H1 (cell line): Measurements from ENCODE around the gene ATP8B3. TPM values are rescaled to one million over a fixed set of nuclear protein-coding genes. Genes with fewer than 3 reads are reported as not detected.

ENCODE experiments used
- CTCF ChIA-PET: fragments of 300-600 bp; sonication (Branson Sonifier 250); formaldehyde crosslinking; loops from one replicate; lab custom pipeline; 2021; ENCODE audit not compliant: partially characterized antibody; lab: Charles Lee
- POLR2A ChIA-PET: fragments of 300-600 bp; sonication (Branson Sonifier 250); formaldehyde crosslinking; loops from one replicate; lab custom pipeline; 2021; ENCODE audit warnings: inconsistent platforms; ENCODE audit not compliant: partially characterized antibody; lab: Charles Lee
- DNase-seq, 2 experiments: peaks; one replicate each; pipeline versions ENCODE4 v3.0.0 to v3.0.0-alpha.2; 2010 to 2022; ENCODE audit warnings: low spot score in 2 of 2, low read depth in 1 of 2, mixed read lengths in 1 of 2
- FAIRE-seq: peaks from 2 replicates; lab custom pipeline; 2011; peaks lifted over from hg19 to GRCh38; lab: Jason Lieb, UNC
- H2AFZ ChIP-seq: 2 replicates; pipeline ENCODE4 v1.8.1; 2012; ENCODE audit warnings: low read length, inconsistent platforms
- H2AK5ac ChIP-seq: 2 replicates; pipeline ENCODE4 v1.6.1; 2013; ENCODE audit warnings: low read depth, low read length
- H2BK120ac ChIP-seq: replicated peaks from 2 replicates; pipeline ENCODE3; 2013; ENCODE audit warnings: low read depth, low read length, inconsistent platforms
- H2BK12ac ChIP-seq: 2 replicates; pipeline ENCODE4 v1.6.1; 2013; ENCODE audit warnings: low read depth, low read length
- H2BK15ac ChIP-seq: 2 replicates; pipeline ENCODE4 v1.6.1; 2013; ENCODE audit warnings: low read length
- H2BK20ac ChIP-seq: 2 replicates; pipeline ENCODE4 v1.6.1; 2013; ENCODE audit warnings: low read length
- H2BK5ac ChIP-seq: 2 replicates; pipeline ENCODE4 v1.6.1; 2013; ENCODE audit warnings: low read depth, low read length
- H3K14ac ChIP-seq: 2 replicates; pipeline ENCODE4 v1.6.1; 2013; ENCODE audit warnings: inconsistent platforms; ENCODE audit not compliant: insufficient read length
- H3K18ac ChIP-seq: 2 replicates; pipeline ENCODE4 v1.6.1; 2013; ENCODE audit warnings: low read length; ENCODE audit errors: extremely low read depth
- H3K23ac ChIP-seq: 2 replicates; pipeline ENCODE4 v1.6.1; 2013; ENCODE audit warnings: inconsistent platforms; ENCODE audit not compliant: insufficient read length
- H3K23me2 ChIP-seq: 2 replicates; pipeline ENCODE4 v1.6.1; 2013; ENCODE audit warnings: low read depth, low read length
- H3K27ac ChIP-seq: 2 replicates; pipeline ENCODE4 v1.6.1; 2011; ENCODE audit warnings: low read depth, low read length, inconsistent platforms
- H3K27me3 ChIP-seq, 4 experiments: replicated peaks in 1 of 4; 1 replicate in 1 of 4; 2 replicates in 3 of 4; pipeline versions ENCODE4 v1.6.1 to v1.8.1; 2011 to 2013; ENCODE audit warnings: low read length in 3 of 4, mild to moderate bottlenecking in 3 of 4, inconsistent platforms in 2 of 4, mixed read lengths in 2 of 4, moderate library complexity in 1 of 4; ENCODE audit not compliant: control insufficient read depth in 3 of 4, insufficient read depth in 3 of 4; ENCODE audit errors: extremely low read depth in 1 of 4
- H3K36me3 ChIP-seq, 4 experiments: 2 replicates each; pipeline versions ENCODE4 v1.6.1 to v1.8.1; 2011 to 2013; ENCODE audit warnings: mild to moderate bottlenecking in 4 of 4, low read length in 3 of 4, moderate library complexity in 2 of 4, control low read depth in 1 of 4, inconsistent platforms in 1 of 4; ENCODE audit not compliant: insufficient read depth in 4 of 4, control insufficient read depth in 2 of 4
- H3K4ac ChIP-seq: replicated peaks from 2 replicates; pipeline ENCODE3; 2013; ENCODE audit warnings: low read length, low read depth, mixed read lengths, inconsistent platforms; ENCODE audit not compliant: insufficient read length
- H3K4me1 ChIP-seq, 4 experiments: replicated peaks in 1 of 4; 1 replicate in 1 of 4; 2 replicates in 3 of 4; pipeline versions ENCODE4 v1.6.1 to v1.8.1; 2011 to 2013; ENCODE audit warnings: low read length in 3 of 4, inconsistent platforms in 2 of 4, mixed read lengths in 1 of 4; ENCODE audit not compliant: insufficient read depth in 4 of 4, control insufficient read depth in 3 of 4
- H3K4me2 ChIP-seq, 2 experiments: 2 replicates each; pipeline versions ENCODE4 v1.6.1 to v1.8.1; 2011 to 2013; ENCODE audit warnings: low read depth in 2 of 2, low read length in 2 of 2, control low read depth in 1 of 2, inconsistent platforms in 1 of 2, mild to moderate bottlenecking in 1 of 2; ENCODE audit not compliant: insufficient read depth in 1 of 2
- H3K4me3 ChIP-seq, 4 experiments: fragments of 200-600, 300-600 bp in 1 of 4; sonication (generic), shearing (Covaris generic), sonication (Bioruptor Twin) in 1 of 4; 2 replicates each; pipeline versions ENCODE4 v1.5.1 to v1.8.1; 2011 to 2016; ENCODE audit warnings: low read length in 4 of 4, low read depth in 3 of 4, control low read depth in 2 of 4, inconsistent platforms in 2 of 4, mild to moderate bottlenecking in 2 of 4, mixed read lengths in 1 of 4, moderate library complexity in 1 of 4; ENCODE audit not compliant: insufficient read depth in 2 of 4; ENCODE audit errors: extremely low read depth in 1 of 4
- H3K56ac ChIP-seq: replicated peaks from 2 replicates; pipeline ENCODE3; 2013; ENCODE audit warnings: low read depth, mild to moderate bottlenecking, mixed read lengths, low read length, inconsistent platforms; ENCODE audit not compliant: insufficient read length
- H3K79me1 ChIP-seq: 2 replicates; pipeline ENCODE4 v1.6.1; 2013; ENCODE audit warnings: low read depth, low read length, control low read depth
- H3K79me2 ChIP-seq, 2 experiments: 2 replicates each; pipeline versions ENCODE4 v1.6.1 to v1.8.1; 2012 to 2013; ENCODE audit warnings: low read length in 2 of 2, mild to moderate bottlenecking in 2 of 2, inconsistent platforms in 1 of 2; ENCODE audit not compliant: insufficient read depth in 2 of 2, control insufficient read depth in 1 of 2
- H3K9ac ChIP-seq, 4 experiments: replicated peaks in 1 of 4; 1 replicate in 1 of 4; 2 replicates in 3 of 4; pipeline versions ENCODE4 v1.6.1 to v1.8.1; 2011 to 2013; ENCODE audit warnings: low read depth in 3 of 4, low read length in 3 of 4, control low read depth in 2 of 4, mild to moderate bottlenecking in 2 of 4, moderate library complexity in 2 of 4, inconsistent platforms in 1 of 4; ENCODE audit errors: extremely low read depth in 1 of 4
- H3K9me3 ChIP-seq, 2 experiments: 2 replicates each; pipeline versions ENCODE4 v1.6.1 to v1.8.1; 2012 to 2013; ENCODE audit warnings: mild to moderate bottlenecking in 2 of 2, moderate library complexity in 2 of 2, control low read depth in 1 of 2, inconsistent platforms in 1 of 2, low read depth in 1 of 2, low read length in 1 of 2, mixed read lengths in 1 of 2; ENCODE audit not compliant: insufficient read depth in 2 of 2
- H4K20me1 ChIP-seq, 2 experiments: replicated peaks in 1 of 2; 2 replicates each; pipeline versions ENCODE3 to v1.8.1; 2011 to 2013; ENCODE audit warnings: inconsistent platforms in 2 of 2, low read length in 2 of 2, mild to moderate bottlenecking in 1 of 2; ENCODE audit not compliant: insufficient read depth in 2 of 2, control insufficient read depth in 1 of 2
- H4K5ac ChIP-seq: 2 replicates; pipeline ENCODE4 v1.6.1; 2013; ENCODE audit warnings: low read length, low read depth, mixed read lengths, inconsistent platforms; ENCODE audit not compliant: insufficient read length
- H4K8ac ChIP-seq: 2 replicates; pipeline ENCODE4 v1.8.0; 2013; ENCODE audit warnings: mild to moderate bottlenecking, moderate library complexity, low read length, inconsistent platforms; ENCODE audit not compliant: insufficient read depth; ENCODE audit errors: extremely low read depth
- H4K91ac ChIP-seq: replicated peaks from 2 replicates; pipeline ENCODE3; 2013; ENCODE audit warnings: low read length, mixed read lengths, inconsistent platforms; ENCODE audit not compliant: insufficient read length
- ATF3 ChIP-seq: IDR thresholded peaks from 2 replicates; pipeline ENCODE4 v1.6.1; 2011; ENCODE audit warnings: low read depth, mild to moderate bottlenecking, low read length; ENCODE audit not compliant: insufficient read depth
- BACH1 ChIP-seq: IDR thresholded peaks from 2 replicates; pipeline ENCODE4 v1.6.1; 2012; ENCODE audit warnings: low read length, improper control_type of control experiment
- CBX8 ChIP-seq: fragments of 300-800, 300-1000 bp; sonication (generic); IDR thresholded peaks from 2 replicates; pipeline ENCODE4 v1.7.1; 2016; ENCODE audit warnings: low read depth, low read length, borderline replicate concordance
- CREB1 ChIP-seq: IDR thresholded peaks from 2 replicates; pipeline ENCODE4 v1.6.1; 2012; ENCODE audit warnings: inconsistent platforms
- CTBP2 ChIP-seq: IDR thresholded peaks from 2 replicates; pipeline ENCODE4 v1.7.0; 2011; ENCODE audit warnings: borderline replicate concordance, mild to moderate bottlenecking, moderate library complexity, mixed read lengths, low read length; ENCODE audit not compliant: insufficient read depth, insufficient read length
- EP300 ChIP-seq, 2 experiments: IDR thresholded peaks; 1 replicate in 1 of 2; 2 replicates in 1 of 2; pipeline ENCODE4 v1.6.1; 2011 to 2012; ENCODE audit warnings: low read depth in 2 of 2, low read length in 2 of 2, mild to moderate bottlenecking in 2 of 2, borderline replicate concordance in 1 of 2, inconsistent platforms in 1 of 2, moderate library complexity in 1 of 2
- HDAC6 ChIP-seq: IDR thresholded peaks from one replicate; pipeline ENCODE4 v1.7.1; 2012; ENCODE audit warnings: low read depth, mild to moderate bottlenecking, inconsistent platforms, low read length, moderate library complexity
- SP1 ChIP-seq: IDR thresholded peaks from 2 replicates; pipeline ENCODE4 v1.6.1; 2011; ENCODE audit warnings: low read depth, low read length
- TBP ChIP-seq: IDR thresholded peaks from 2 replicates; pipeline ENCODE4 v1.6.1; 2011; ENCODE audit warnings: low read depth, low read length, improper control_type of control experiment
- TEAD4 ChIP-seq: IDR thresholded peaks from 2 replicates; pipeline ENCODE4 v1.6.1; 2012; ENCODE audit warnings: low read depth, low read length, inconsistent platforms, mixed read lengths
- WGBS, 2 experiments: shearing (Covaris generic) in 1 of 2; methylation state at CpG; one replicate each; pipeline versions ENCODE4 v1.1.6 to v1.1.7; 2013 to 2015; ENCODE audit warnings: low lambda C conversion rate in 2 of 2, mixed read lengths in 2 of 2, inconsistent platforms in 1 of 2, low coverage in 1 of 2, missing lambda C conversion rate in 1 of 2; ENCODE audit not compliant: insufficient replicate concordance in 2 of 2, insufficient coverage in 1 of 2, insufficient read length in 1 of 2; ENCODE audit errors: extremely low coverage in 1 of 2, missing lambda C conversion rate in 1 of 2; 5-methylcytosine and 5-hydroxymethylcytosine counted together
- polyA plus RNA-seq, 7 experiments: library from polyadenylated mRNA; depleted of rRNA in 3 of 7; stranded (reverse) in 5 of 7; unstranded in 2 of 7; fragments of >200 nt in 5 of 7; fragments of 200-250 nt in 2 of 7; gene quantifications; 1 replicate in 5 of 7; 2 replicates in 1 of 7; 4 replicates in 1 of 7; pipeline versions ENCODE4 v1.2.1 to v1.2.3, GENCODE V29; 2011 to 2013; ENCODE audit warnings: missing spikeins in 2 of 7, mixed read lengths in 2 of 7
- total RNA-seq: library from RNA; stranded (reverse); fragmentation: NEBNext Ultra II Directional; extraction: Animal tissue kit (Norgen Biotek cat#: 25700); gene quantifications from 2 replicates; pipeline ENCODE4 v1.2.1, GENCODE V29; 2021

Gene ATP8B3
- total and polyA plus RNA-seq, 2 of the 8 experiments (the other 6 are each of a cell fraction or from before 2014, with no cell fraction given), result 4.1 to 9.3 TPM

GRCh38 chr19:1796395-1797142 is 15.5 kb downstream of the ATP8B3 start:
- Histone ChIP-seq H3K27ac (no peak overlapping the region), H4K20me1 (no peaks in the 10 kb centered on the region), H3K79me1 (no peaks in the 10 kb centered on the region), H2BK15ac (peak overlapping the region; percentile 46; the same call in 1 of the 2 replicates), H2BK20ac (no peak overlapping the region)
- TF ChIP-seq EP300 (IDR thresholded peaks at IDR 0.05; ENCODE audit: borderline replicate concordance in 1 of 2, low read depth in 2 of 2, low read length in 2 of 2), result no peak
- TF ChIP-seq CREB1, result no peak
- no peak for TF ChIP-seq TEAD4
- TF ChIP-seq ATF3, result no peak
- TF ChIP-seq CTBP2, result no peak
- TF ChIP-seq BACH1, result no peak
- no peak for TF ChIP-seq SP1
- TF ChIP-seq TBP, result no peak
- no peak for TF ChIP-seq HDAC6
- TF ChIP-seq CBX8, result no peak
- TF ChIP-seq, all 59 proteins: peak for 0
- peaks cover 0 to 15% (median 8%) of the 10 kb centered on the region in 4 experiments; a peak in 5 of 7 replicates for H3K4me1 ChIP-seq
- H2BK5ac ChIP-seq, result peak overlapping the region; percentile 52; the same call in 1 of the 2 replicates
- H3K4me3 ChIP-seq, result no peak overlapping the region
- ChIA-PET POLR2A (interaction anchor here (0.6 to 1.2 kb wide), 2 partner anchors 11 to 72 kb away, joined by 3 to 5 read pairs; no protein-coding TSS in a partner anchor), CTCF (interaction anchor here (0.6 to 10.7 kb wide), 19 partner anchors 8 to 208 kb away, joined by 3 to 150 read pairs (median 6); partner anchors contain the start of gene ATP8B3)
- H3K27me3 ChIP-seq, result peaks cover 0 to 2% (median 0%) of the 10 kb centered on the region in 4 experiments; a peak in 1 of 7 replicates
- H3K18ac ChIP-seq, result no peak overlapping the region; the same call in 1 of the 2 replicates
- FAIRE-seq (no peak), DNase-seq (no peak)
- H3K56ac ChIP-seq, result no peak overlapping the region
- H3K79me2 ChIP-seq, result no peaks in the 10 kb centered on the region
- no peak overlapping the region for H2AK5ac ChIP-seq
- no peak overlapping the region for H2BK120ac ChIP-seq
- peak overlapping the region; percentile 83 for H4K8ac ChIP-seq
- H3K4ac ChIP-seq, result no peak overlapping the region
- H4K91ac ChIP-seq, result peak overlapping the region; percentile 73
- H3K23ac ChIP-seq, result no peak overlapping the region
- no peaks in the 10 kb centered on the region; the same call in 1 of the 2 replicates for H3K23me2 ChIP-seq
- peaks cover 0 to 1% of the 10 kb centered on the region in 2 experiments; a peak in 1 of 4 replicates for H3K9me3 ChIP-seq
- no peak overlapping the region for H4K5ac ChIP-seq
- 92% methylated on average over 38 of the region's 52 CpGs; no CpG with 5 or more reads in 1 of the 2 experiments for WGBS, 2 experiments
- no peak overlapping the region for H3K14ac ChIP-seq
- H3K4me2 ChIP-seq, result 0 out of 4 replicates have a peak overlapping the region, but pooled peaks of 1 of the 2 experiments have one; percentile 40
- no peak overlapping the region for H3K9ac ChIP-seq
- no peaks in the 10 kb centered on the region for H3K36me3 ChIP-seq
- H2BK12ac ChIP-seq, result peak overlapping the region; percentile 17; the same call in 1 of the 2 replicates
- H2AFZ ChIP-seq, result no peak overlapping the region
